B cell (primary cell): ENCODE results near the gene KCNT1. TPM values are rescaled to one million over a fixed set of nuclear protein-coding genes. Genes with fewer than 3 reads are reported as not detected.

ENCODE experiments used
- ATAC-seq: fragments of 200-7000 bp; cut with Tn5 transposase; one replicate; pipeline ENCODE4 v1.10.0; 2021; ENCODE audit warnings: low read depth, mild to moderate bottlenecking, moderate number of reproducible peaks, moderate library complexity
- CTCF ChIA-PET: fragments of 350-600 bp; sonication (Branson Sonifier 250); formaldehyde crosslinking; loops from one replicate; lab custom pipeline; 2021; ENCODE audit warnings: antibody characterized with exemption, inconsistent platforms; lab: Charles Lee
- POLR2A ChIA-PET: fragments of 350-600 bp; sonication (Branson Sonifier 250); formaldehyde crosslinking; loops from one replicate; lab custom pipeline; 2021; ENCODE audit warnings: antibody characterized with exemption; lab: Charles Lee
- DNase-seq: peaks from one replicate; pipeline ENCODE4 v3.0.0; 2013
- H2AFZ ChIP-seq: 2 replicates; pipeline ENCODE4 v1.6.1; 2012; ENCODE audit warnings: mild to moderate bottlenecking, low read depth, low read length; ENCODE audit not compliant: insufficient read depth, poor library complexity, severe bottlenecking
- H3K27ac ChIP-seq, 2 donors: 1 replicate in 1 of 2; 2 replicates in 1 of 2; pipeline ENCODE4 v1.5.1; 2012 to 2013; ENCODE audit warnings: low read length in 2 of 2, mild to moderate bottlenecking in 2 of 2, moderate library complexity in 1 of 2
- H3K27me3 ChIP-seq, 4 experiments: fragments of 200-600 bp in 1 of 4; sonication (generic) in 1 of 4; replicated peaks in 1 of 4; 1 replicate in 2 of 4; 2 replicates in 2 of 4; pipeline versions ENCODE4 v1.6.1 to v1.7.0; 2013 to 2016; ENCODE audit warnings: low read length in 3 of 4, mild to moderate bottlenecking in 2 of 4, mixed read lengths in 1 of 4, moderate library complexity in 1 of 4; ENCODE audit not compliant: insufficient read depth in 4 of 4, control insufficient read depth in 3 of 4; ENCODE audit errors: control extremely low read depth in 1 of 4
- H3K36me3 ChIP-seq, 2 experiments: replicated peaks in 1 of 2; 1 replicate in 1 of 2; 2 replicates in 1 of 2; pipeline versions ENCODE4 v1.6.1 to v1.7.1; 2013; ENCODE audit warnings: low read length in 1 of 2; ENCODE audit not compliant: insufficient read depth in 2 of 2, control insufficient read depth in 1 of 2; ENCODE audit errors: control extremely low read depth in 1 of 2, extremely low read depth in 1 of 2
- H3K4me1 ChIP-seq, 2 donors: fragments of 200-600 bp in 1 of 2; sonication (generic) in 1 of 2; 1 replicate in 1 of 2; 2 replicates in 1 of 2; pipeline versions ENCODE4 v1.5.1 to v1.6.1; 2013 to 2017; ENCODE audit warnings: low read length in 2 of 2; ENCODE audit not compliant: control insufficient read depth in 2 of 2, insufficient read depth in 2 of 2
- H3K4me2 ChIP-seq: replicated peaks from 2 replicates; pipeline ENCODE3; 2012; ENCODE audit warnings: mild to moderate bottlenecking, low read depth, low read length; ENCODE audit not compliant: poor library complexity, severe bottlenecking
- H3K4me3 ChIP-seq, 5 experiments: fragments of 200-600 bp in 1 of 5; sonication (generic) in 1 of 5; 1 replicate in 3 of 5; 2 replicates in 2 of 5; pipeline versions ENCODE4 v1.5.1 to v1.7.0; 2011 to 2016; ENCODE audit warnings: low read length in 4 of 5, mild to moderate bottlenecking in 4 of 5, low read depth in 2 of 5, control low read depth in 1 of 5, moderate library complexity in 1 of 5; ENCODE audit not compliant: insufficient read depth in 1 of 5; ENCODE audit errors: control extremely low read depth in 1 of 5, extremely low read depth in 1 of 5
- H3K79me2 ChIP-seq: fragments of 200-600 bp; sonication (generic); one replicate; pipeline ENCODE4 v1.6.0; 2016; ENCODE audit warnings: low read length; ENCODE audit not compliant: control insufficient read depth, insufficient read depth
- H3K9ac ChIP-seq: fragments of 200-600 bp; sonication (generic); 2 replicates; pipeline ENCODE4 v1.6.1; 2017; ENCODE audit warnings: mild to moderate bottlenecking, low read length, moderate library complexity
- H3K9me3 ChIP-seq, 3 donors: one replicate each; pipeline versions ENCODE4 v1.6.1 to v1.7.1; 2013; ENCODE audit warnings: low read length in 2 of 3; ENCODE audit not compliant: control insufficient read depth in 2 of 3, insufficient read depth in 1 of 3; ENCODE audit errors: control extremely low read depth in 1 of 3
- H4K20me1 ChIP-seq: 2 replicates; pipeline ENCODE4 v1.6.0; 2012; ENCODE audit warnings: mild to moderate bottlenecking, low read length; ENCODE audit not compliant: insufficient read depth, control insufficient read depth, poor library complexity, severe bottlenecking
- H3K27ac Mint-ChIP-seq: one replicate; pipeline ENCODE4 v1.8.0; 2021; ENCODE audit warnings: mixed read lengths
- H3K27me3 Mint-ChIP-seq: one replicate; pipeline ENCODE4 v1.8.0; 2021; ENCODE audit warnings: mixed read lengths
- H3K4me1 Mint-ChIP-seq: one replicate; pipeline ENCODE4 v1.8.0; 2021; ENCODE audit warnings: mixed read lengths
- H3K4me3 Mint-ChIP-seq: one replicate; pipeline ENCODE4 v1.8.0; 2021; ENCODE audit warnings: mixed read lengths
- H3K9me3 Mint-ChIP-seq: one replicate; pipeline ENCODE4 v1.8.0; 2022; ENCODE audit warnings: mixed read lengths; ENCODE audit not compliant: insufficient read depth
- CTCF ChIP-seq: fragments of 200-600 bp; IDR thresholded peaks from one replicate; pipeline ENCODE4 v1.8.0; 2022; ENCODE audit warnings: antibody characterized with exemption, mild to moderate bottlenecking
- EZH2 ChIP-seq: IDR thresholded peaks from 2 replicates; pipeline ENCODE4 v1.6.1; 2012; ENCODE audit warnings: borderline replicate concordance, low read depth, mild to moderate bottlenecking, moderate library complexity, low read length; ENCODE audit not compliant: insufficient read depth, poor library complexity, severe bottlenecking
- WGBS: methylation state at CpG from one replicate; pipeline ENCODE4 v1.1.5; 2013; ENCODE audit warnings: missing lambda C conversion rate; ENCODE audit not compliant: insufficient coverage; 5-methylcytosine and 5-hydroxymethylcytosine counted together
- intact Hi-C: fragments of 100-400 bp; cut with micrococcal nuclease; formaldehyde crosslinking; loops from one replicate; pipeline ENCODE4 v1.10.0; 2022
- polyA plus RNA-seq: library from polyadenylated mRNA; depleted of rRNA; stranded (reverse); fragments of >200 nt; gene quantifications from 2 replicates; pipeline ENCODE4 v1.2.3, GENCODE V29; 2012
- total RNA-seq, 2 donors: library from RNA; stranded (reverse); fragments of 120-200 nt in 1 of 2; gene quantifications; 1 replicate in 1 of 2; 2 replicates in 1 of 2; pipeline versions ENCODE4 v1.2.3 to v1.2.4, GENCODE V29; 2013 to 2022

KCNT1 gene
- total and polyA plus RNA-seq, 2 donors (not counting 1 experiment from before 2014, with no cell fraction given), result not detected

GRCh38 chr9:135793221-135794056, 91.5 kb downstream of the KCNT1 start:
- ChIA-PET CTCF (no interaction called here), POLR2A (no interaction called here)
- no peaks in the 10 kb centered on the region for H3K36me3 ChIP-seq
- no peaks in the 10 kb centered on the region for H3K79me2 ChIP-seq
- Mint-ChIP-seq H3K4me3 (no peak overlapping the region), H3K27me3 (peaks cover 3% of the 10 kb centered on the region), H3K4me1 (no peaks in the 10 kb centered on the region), H3K9me3 (no peaks in the 10 kb centered on the region), H3K27ac (no peak overlapping the region)
- DNase-seq, result no peak
- no peaks in the 10 kb centered on the region for H3K27me3 ChIP-seq
- no peaks in the 10 kb centered on the region for H4K20me1 ChIP-seq
- no peak overlapping the region for H3K4me3 ChIP-seq
- 95% methylated on average over 16 of the region's 16 CpGs for WGBS
- H3K9me3 ChIP-seq, result no peaks in the 10 kb centered on the region
- ATAC-seq, result no peak
- H2AFZ ChIP-seq, result no peak overlapping the region
- no peaks in the 10 kb centered on the region for H3K4me1 ChIP-seq
- H3K9ac ChIP-seq, result no peak overlapping the region
- H3K27ac ChIP-seq, result no peak overlapping the region
- intact Hi-C loops, result no loop called here
- no peak overlapping the region for H3K4me2 ChIP-seq
- no peak for TF ChIP-seq EZH2
- no peak for TF ChIP-seq CTCF

DNA sequence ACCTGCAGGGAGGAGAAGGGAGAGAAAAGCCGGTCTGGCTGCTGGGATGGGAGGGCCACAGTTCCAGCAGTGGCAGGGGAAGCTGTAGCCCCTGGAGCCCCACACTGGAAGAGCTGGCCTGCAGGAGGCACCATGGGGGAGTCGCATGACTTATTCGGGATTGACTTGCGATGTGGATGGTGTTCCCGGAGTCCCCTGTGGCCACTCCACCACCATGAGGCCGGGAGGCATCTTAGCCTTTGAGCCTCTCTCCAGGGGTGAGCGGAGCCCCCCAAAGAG, 92.0 kb downstream of the KCNT1 start:
- Mint-ChIP-seq H3K27me3 (peaks cover 3% of the 10 kb centered on the region), H3K27ac (no peak overlapping the region), H3K4me1 (no peaks in the 10 kb centered on the region), H3K4me3 (no peak overlapping the region), H3K9me3 (no peaks in the 10 kb centered on the region)
- no peak overlapping the region for H2AFZ ChIP-seq
- no peak overlapping the region for H3K9ac ChIP-seq
- H3K4me3 ChIP-seq, result no peak overlapping the region
- H3K27ac ChIP-seq, result no peak overlapping the region
- CTCF ChIA-PET, result no interaction called here
- POLR2A ChIA-PET, result no interaction called here
- ATAC-seq (no peak), DNase-seq (no peak)
- no peaks in the 10 kb centered on the region for H3K4me1 ChIP-seq
- no peaks in the 10 kb centered on the region for H3K9me3 ChIP-seq
- no peak overlapping the region for H3K4me2 ChIP-seq
- H3K36me3 ChIP-seq, result no peaks in the 10 kb centered on the region
- H3K27me3 ChIP-seq, result no peaks in the 10 kb centered on the region
- H4K20me1 ChIP-seq, result no peaks in the 10 kb centered on the region
- TF ChIP-seq EZH2, result no peak
- TF ChIP-seq CTCF, result no peak
- WGBS, result 90% methylated on average over 6 of the region's 7 CpGs
- intact Hi-C loops, result no loop called here
- no peaks in the 10 kb centered on the region for H3K79me2 ChIP-seq
